Measurements from ENCODE around the gene FOCAD. TPM values are rescaled to one million over a fixed set of nuclear protein-coding genes. Genes with fewer than 3 reads are reported as not detected.

Gene FOCAD
- total RNA-seq, 1 donor from 2014 or later: 27.2 TPM

- no peak for DNase-seq (ENCODE audit: low spot score)
Measured at GRCh38 chr9:21015129-21015815, 331.2 kb downstream of the FOCAD start.

- DNase-seq (ENCODE audit: low spot score): no peak
Measured at GRCh38 chr9:21015995-21016394, 331.9 kb downstream of the FOCAD start.

- no peak for DNase-seq (ENCODE audit: low spot score)
Measured at GRCh38 chr9:21016701-21017491, 332.8 kb downstream of the FOCAD start.

GRCh38 chr9:21018177-21018576 is 334.1 kb downstream of the FOCAD start:
- no peak for DNase-seq (ENCODE audit: low spot score)

GRCh38 chr9:21023861-21024260 is 339.8 kb downstream of the FOCAD start:
- no peak for DNase-seq (ENCODE audit: low spot score)

GRCh38 chr9:21027295-21027694 is 343.2 kb downstream of the FOCAD start:
- no peak for DNase-seq (ENCODE audit: low spot score)

GRCh38 chr9:21028466-21028865 is 344.4 kb downstream of the FOCAD start:
- DNase-seq (ENCODE audit: low spot score): no peak

GRCh38 chr9:21029661-21030060 is 345.6 kb downstream of the FOCAD start:
- no peak for DNase-seq (ENCODE audit: low spot score)

GRCh38 chr9:21030389-21031035 is 346.5 kb downstream of the FOCAD start:
- no peak for DNase-seq (ENCODE audit: low spot score)

GRCh38 chr9:21031091-21031807 is 347.2 kb downstream of the FOCAD start, which contains the start of gene HACD4:
Gene HACD4 (minus strand): TSS chr9:21031640. CDS start chr9:21031590, 50 bp downstream.
- DNase-seq (ENCODE audit: low spot score): peak; percentile 37

GRCh38 chr9:21031808-21032183 is 347.7 kb downstream of the FOCAD start:
- DNase-seq (ENCODE audit: low spot score): no peak

GRCh38 chr9:21037278-21037677 is 353.2 kb downstream of the FOCAD start:
- DNase-seq (ENCODE audit: low spot score): no peak

- DNase-seq (ENCODE audit: low spot score): no peak
Measured at GRCh38 chr9:21039302-21039701, 355.2 kb downstream of the FOCAD start.

GRCh38 chr9:21042466-21042865 is 358.4 kb downstream of the FOCAD start:
- DNase-seq (ENCODE audit: low spot score): no peak

- DNase-seq (ENCODE audit: low spot score): no peak
Measured at GRCh38 chr9:21043841-21044240, 359.8 kb downstream of the FOCAD start.

Other genes with a start within 250 kb of the FOCAD start
- 29.1 TPM for gene MLLT3, start 61.8 kb upstream of the FOCAD start, total RNA-seq